Gastroesophageal sphincter (tissue), 3 donors: ENCODE results near the gene KDM3B.
"Not testable (repeated sequence)": the region's sequence is repeated elsewhere in the genome, so short reads cannot be mapped to it uniquely, and the experiment has no call there.

Source experiments
- CTCF ChIP-seq, 4 experiments: fragments of 200-600 bp in 2 of 4; fragments of 450-650 bp in 2 of 4; sonication (generic) in 1 of 4; IDR thresholded peaks; one replicate each; pipeline ENCODE4 v1.5.1; 2017 to 2019; ENCODE audit warnings: antibody characterized with exemption in 4 of 4, mild to moderate bottlenecking in 2 of 4, moderate library complexity in 2 of 4
- POLR2A ChIP-seq, 2 donors: fragments of 450-650 bp; IDR thresholded peaks; one replicate each; pipeline ENCODE4 v1.6.1; 2017; ENCODE audit warnings: antibody characterized with exemption in 2 of 2, mild to moderate bottlenecking in 2 of 2, moderate library complexity in 1 of 2
- POLR2AphosphoS5 ChIP-seq: sonication (generic); formaldehyde crosslinking; IDR thresholded peaks from one replicate; pipeline ENCODE4 v1.6.1; 2017; ENCODE audit warnings: antibody characterized with exemption

DNA sequence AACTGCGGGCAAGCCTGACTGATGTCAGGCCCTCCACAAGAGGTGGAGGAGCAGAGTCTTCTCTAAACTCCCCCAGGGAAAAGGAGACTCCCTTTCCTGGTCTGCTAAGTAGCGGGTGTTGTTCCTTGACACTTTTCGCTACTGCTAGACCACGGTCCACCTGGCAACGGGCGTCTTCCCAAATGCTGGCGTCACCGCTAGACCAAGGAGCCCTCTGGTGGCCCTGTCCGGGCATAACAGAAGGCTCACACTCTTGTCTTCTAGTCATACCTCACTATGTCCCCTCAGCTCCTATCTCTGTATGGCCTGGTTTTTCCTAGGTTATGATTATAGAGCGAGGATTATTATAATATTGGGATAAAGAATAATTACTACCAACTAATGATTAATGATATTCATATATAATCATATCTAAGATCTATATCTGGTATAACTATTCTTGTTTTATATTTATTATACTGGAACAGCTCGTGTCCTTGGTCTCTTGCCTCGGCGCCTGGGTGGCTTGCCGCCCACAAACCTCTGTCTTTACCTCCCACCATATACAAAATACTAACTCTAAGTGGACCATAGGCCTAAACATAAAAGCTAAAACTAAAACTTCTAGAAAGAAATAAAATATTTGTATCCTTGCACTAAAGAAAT lies 58.6 kb downstream of the KDM3B start:
- peak; percentile 33 to 68 (median 62) for TF ChIP-seq CTCF (IDR thresholded peaks at IDR 0.05)
- TF ChIP-seq POLR2AphosphoS5; POLR2A (IDR thresholded peaks at IDR 0.05): not testable (repeated sequence)
